ENCODE results near the gene TCERG1L. TPM values are rescaled to one million over a fixed set of nuclear protein-coding genes. Genes with fewer than 3 reads are reported as not detected.

The TCERG1L gene
- total RNA-seq, 4 donors from 2014 or later: 0.12 TPM; not detected in 3

- 79 to 87% methylated on average over 4 to 6 of the region's 6 CpGs for WGBS, 2 donors (ENCODE audit: low coverage in 1 of 2)
- Histone ChIP-seq H3K4me1 (peaks cover 0 to 14% (median 0%) of the 10 kb centered on the region in 3 donors), H3K27me3 (peaks cover 40% of the 10 kb centered on the region), H3K27ac (no peak overlapping the region), H3K36me3 (no peaks in the 10 kb centered on the region), H3K4me3 (no peak overlapping the region), H3K9me3 (no peaks in the 10 kb centered on the region)
- no peak for TF ChIP-seq EP300 (IDR thresholded peaks at IDR 0.05)
- no peak for TF ChIP-seq POLR2AphosphoS5 (IDR thresholded peaks at IDR 0.05)
- TF ChIP-seq, protein P1, sequence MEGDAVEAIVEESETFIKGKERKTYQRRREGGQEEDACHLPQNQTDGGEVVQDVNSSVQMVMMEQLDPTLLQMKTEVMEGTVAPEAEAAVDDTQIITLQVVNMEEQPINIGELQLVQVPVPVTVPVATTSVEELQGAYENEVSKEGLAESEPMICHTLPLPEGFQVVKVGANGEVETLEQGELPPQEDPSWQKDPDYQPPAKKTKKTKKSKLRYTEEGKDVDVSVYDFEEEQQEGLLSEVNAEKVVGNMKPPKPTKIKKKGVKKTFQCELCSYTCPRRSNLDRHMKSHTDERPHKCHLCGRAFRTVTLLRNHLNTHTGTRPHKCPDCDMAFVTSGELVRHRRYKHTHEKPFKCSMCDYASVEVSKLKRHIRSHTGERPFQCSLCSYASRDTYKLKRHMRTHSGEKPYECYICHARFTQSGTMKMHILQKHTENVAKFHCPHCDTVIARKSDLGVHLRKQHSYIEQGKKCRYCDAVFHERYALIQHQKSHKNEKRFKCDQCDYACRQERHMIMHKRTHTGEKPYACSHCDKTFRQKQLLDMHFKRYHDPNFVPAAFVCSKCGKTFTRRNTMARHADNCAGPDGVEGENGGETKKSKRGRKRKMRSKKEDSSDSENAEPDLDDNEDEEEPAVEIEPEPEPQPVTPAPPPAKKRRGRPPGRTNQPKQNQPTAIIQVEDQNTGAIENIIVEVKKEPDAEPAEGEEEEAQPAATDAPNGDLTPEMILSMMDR (IDR thresholded peaks at IDR 0.05): no peak
- TF ChIP-seq POLR2A (IDR thresholded peaks at IDR 0.05): no peak
- ATAC-seq: no peak
Observed at GRCh38 chr10:131129544-131129943, 182.0 kb downstream of the TCERG1L start.

GRCh38 chr10:131128731-131129130, 182.8 kb downstream of the TCERG1L start:
- Histone ChIP-seq H3K9me3 (no peaks in the 10 kb centered on the region), H3K4me1 (peaks cover 0 to 14% (median 0%) of the 10 kb centered on the region in 3 donors), H3K36me3 (no peaks in the 10 kb centered on the region), H3K27me3 (peaks cover 46% of the 10 kb centered on the region), H3K4me3 (no peak overlapping the region), H3K27ac (no peak overlapping the region)
- TF ChIP-seq POLR2A (IDR thresholded peaks at IDR 0.05) (no peak), EP300 (IDR thresholded peaks at IDR 0.05) (no peak), POLR2AphosphoS5 (IDR thresholded peaks at IDR 0.05) (no peak)
- TF ChIP-seq, protein P1 (IDR thresholded peaks at IDR 0.05): no peak
- ATAC-seq: no peak
- 69 to 71% methylated on average over 6 to 8 of the region's 8 CpGs for WGBS, 2 donors (ENCODE audit: low coverage in 1 of 2)

DNA sequence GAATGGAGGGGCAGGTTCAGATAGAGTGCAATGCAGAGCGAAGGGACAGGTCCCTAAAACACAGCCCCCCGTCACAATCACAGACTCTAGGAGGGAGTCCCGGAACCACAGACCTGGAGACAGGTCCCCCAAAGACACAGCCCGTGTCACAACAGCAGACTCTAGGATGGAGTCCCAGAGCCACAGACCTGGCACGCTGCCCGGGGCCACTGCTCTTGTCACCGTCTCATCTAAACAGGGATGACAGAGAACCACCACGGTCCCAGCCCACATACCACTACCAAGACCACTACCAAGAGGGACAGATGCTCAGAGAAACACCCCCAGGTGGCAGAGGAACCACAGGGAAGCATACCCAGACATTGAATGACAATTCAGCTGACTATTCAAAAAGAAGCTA, 183.9 kb downstream of the TCERG1L start:
- Histone ChIP-seq H3K9me3 (peaks cover 0 to 5% (median 0%) of the 10 kb centered on the region in 3 donors), H3K4me3 (no peak overlapping the region), H3K27ac (no peak overlapping the region), H3K4me1 (peaks cover 0 to 12% (median 0%) of the 10 kb centered on the region in 3 donors), H3K27me3 (peaks cover 41% of the 10 kb centered on the region), H3K36me3 (no peaks in the 10 kb centered on the region)
- WGBS, 2 donors (ENCODE audit: low coverage in 1 of 2): no CpG with 5 or more reads among the region's 8 CpGs
- TF ChIP-seq EP300 (IDR thresholded peaks at IDR 0.05) (no peak), POLR2A (IDR thresholded peaks at IDR 0.05) (no peak), POLR2AphosphoS5 (IDR thresholded peaks at IDR 0.05) (no peak)
- TF ChIP-seq, protein P1 (IDR thresholded peaks at IDR 0.05): no peak
- no peak for ATAC-seq

GRCh38 chr10:131127138-131127589, 184.4 kb downstream of the TCERG1L start:
- peaks cover 0 to 10% (median 0%) of the 10 kb centered on the region in 3 donors for H3K9me3 ChIP-seq
- peaks cover 0 to 7% (median 0%) of the 10 kb centered on the region in 3 donors for H3K4me1 ChIP-seq
- no peaks in the 10 kb centered on the region for H3K36me3 ChIP-seq
- H3K4me3 ChIP-seq: no peak overlapping the region
- H3K27me3 ChIP-seq: peaks cover 41% of the 10 kb centered on the region
- 56 to 83% methylated on average over 5 to 6 of the region's 9 CpGs for WGBS, 2 donors (ENCODE audit: low coverage in 1 of 2)
- TF ChIP-seq, protein P1 (IDR thresholded peaks at IDR 0.05): no peak
- TF ChIP-seq POLR2A (IDR thresholded peaks at IDR 0.05) (no peak), EP300 (IDR thresholded peaks at IDR 0.05) (no peak), POLR2AphosphoS5 (IDR thresholded peaks at IDR 0.05) (no peak)
- H3K27ac ChIP-seq: no peak overlapping the region
- no peak for ATAC-seq

All from gastroesophageal sphincter (tissue), 4 donors.